Loucy (cell line): ENCODE results near the gene RNF145.

Experiments
- H2AFZ ChIP-seq: fragments of 200-600 bp; sonication (generic); 2 replicates; pipeline ENCODE4 v1.6.0; 2016; ENCODE audit warnings: antibody characterized with exemption, mild to moderate bottlenecking, low read length, moderate library complexity
- H3F3A ChIP-seq: fragments of 200-600 bp; 2 replicates; pipeline ENCODE4 v1.6.0; 2016; ENCODE audit warnings: antibody characterized with exemption, low read depth, mild to moderate bottlenecking
- H3K27me3 ChIP-seq: fragments of 200-600 bp; sonication (generic); 2 replicates; pipeline ENCODE4 v1.6.1; 2014; ENCODE audit warnings: low read length, mild to moderate bottlenecking; ENCODE audit not compliant: insufficient read depth, poor library complexity, severe bottlenecking
- H3K36me3 ChIP-seq: fragments of 200-600 bp; sonication (generic); 2 replicates; pipeline ENCODE4 v1.6.1; 2016; ENCODE audit warnings: low read length; ENCODE audit not compliant: insufficient read depth
- H3K4me1 ChIP-seq: fragments of 200-600 bp; sonication (generic); 2 replicates; pipeline ENCODE4 v1.5.1; 2014; ENCODE audit warnings: low read length, mild to moderate bottlenecking; ENCODE audit not compliant: insufficient read depth, poor library complexity, severe bottlenecking
- H3K4me2 ChIP-seq: fragments of 200-600 bp; sonication (generic); 2 replicates; pipeline ENCODE4 v1.6.0; 2014; ENCODE audit warnings: antibody characterized with exemption, low read length, low read depth, mild to moderate bottlenecking; ENCODE audit not compliant: poor library complexity, severe bottlenecking
- H3K4me3 ChIP-seq: fragments of 200-600 bp; sonication (generic); 2 replicates; pipeline ENCODE4 v1.5.1; 2014; ENCODE audit warnings: low read length, mild to moderate bottlenecking, mixed read lengths; ENCODE audit not compliant: poor library complexity, severe bottlenecking
- H3K79me2 ChIP-seq: fragments of 200-600 bp; sonication (generic); 2 replicates; pipeline ENCODE4 v1.6.1; 2014; ENCODE audit warnings: low read length; ENCODE audit not compliant: insufficient read depth
- H3K9ac ChIP-seq: fragments of 200-600 bp; sonication (generic); 2 replicates; pipeline ENCODE4 v1.6.0; 2014; ENCODE audit warnings: mild to moderate bottlenecking, low read depth, low read length, moderate library complexity; ENCODE audit not compliant: poor library complexity, severe bottlenecking
- H3K9me2 ChIP-seq: fragments of 200-600 bp; sonication (generic); replicated peaks from 2 replicates; pipeline ENCODE4 v1.6.1; 2016; ENCODE audit warnings: low read depth, low read length, mixed read lengths
- H3K9me3 ChIP-seq: fragments of 200-600 bp; sonication (generic); 2 replicates; pipeline ENCODE4 v1.6.1; 2014; ENCODE audit warnings: mild to moderate bottlenecking, antibody characterized with exemption, low read length, low read depth; ENCODE audit not compliant: insufficient read depth
- H4K20me1 ChIP-seq: fragments of 200-600 bp; sonication (generic); 2 replicates; pipeline ENCODE4 v1.6.0; 2014; ENCODE audit warnings: antibody characterized with exemption, low read length, mild to moderate bottlenecking; ENCODE audit not compliant: insufficient read depth, poor library complexity, severe bottlenecking
- EZH2phosphoT487 ChIP-seq: fragments of 200-600 bp; IDR thresholded peaks from 2 replicates; pipeline ENCODE4 v1.6.1; 2018; ENCODE audit warnings: antibody characterized with exemption, mild to moderate bottlenecking, moderate library complexity, borderline replicate concordance
- TF ChIP-seq, protein P1 (sequence below): fragments of 200-600 bp; sonication (generic); conservative IDR thresholded peaks from 2 replicates; pipeline ENCODE4 v1.5.1; 2014; ENCODE audit warnings: mild to moderate bottlenecking, antibody characterized with exemption, low read length

RNF145 gene

GRCh38 chr5:159166416-159166815 is 42.9 kb downstream of the RNF145 start:
- H3K9me2 ChIP-seq: no peaks in the 10 kb centered on the region
- no peak overlapping the region for H3K4me2 ChIP-seq
- TF ChIP-seq EZH2phosphoT487: no peak
- TF ChIP-seq, protein P1, sequence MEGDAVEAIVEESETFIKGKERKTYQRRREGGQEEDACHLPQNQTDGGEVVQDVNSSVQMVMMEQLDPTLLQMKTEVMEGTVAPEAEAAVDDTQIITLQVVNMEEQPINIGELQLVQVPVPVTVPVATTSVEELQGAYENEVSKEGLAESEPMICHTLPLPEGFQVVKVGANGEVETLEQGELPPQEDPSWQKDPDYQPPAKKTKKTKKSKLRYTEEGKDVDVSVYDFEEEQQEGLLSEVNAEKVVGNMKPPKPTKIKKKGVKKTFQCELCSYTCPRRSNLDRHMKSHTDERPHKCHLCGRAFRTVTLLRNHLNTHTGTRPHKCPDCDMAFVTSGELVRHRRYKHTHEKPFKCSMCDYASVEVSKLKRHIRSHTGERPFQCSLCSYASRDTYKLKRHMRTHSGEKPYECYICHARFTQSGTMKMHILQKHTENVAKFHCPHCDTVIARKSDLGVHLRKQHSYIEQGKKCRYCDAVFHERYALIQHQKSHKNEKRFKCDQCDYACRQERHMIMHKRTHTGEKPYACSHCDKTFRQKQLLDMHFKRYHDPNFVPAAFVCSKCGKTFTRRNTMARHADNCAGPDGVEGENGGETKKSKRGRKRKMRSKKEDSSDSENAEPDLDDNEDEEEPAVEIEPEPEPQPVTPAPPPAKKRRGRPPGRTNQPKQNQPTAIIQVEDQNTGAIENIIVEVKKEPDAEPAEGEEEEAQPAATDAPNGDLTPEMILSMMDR: no peak
- H4K20me1 ChIP-seq: no peaks in the 10 kb centered on the region
- H3K27me3 ChIP-seq: no peaks in the 10 kb centered on the region
- no peaks in the 10 kb centered on the region for H3K9me3 ChIP-seq
- no peak overlapping the region for H3K4me3 ChIP-seq
- H3K9ac ChIP-seq: no peak overlapping the region
- no peaks in the 10 kb centered on the region for H3K4me1 ChIP-seq
- no peaks in the 10 kb centered on the region for H3F3A ChIP-seq
- H2AFZ ChIP-seq: no peak overlapping the region
- H3K36me3 ChIP-seq: peaks cover 1% of the 10 kb centered on the region; the same call in 1 of the 2 replicates
- no peaks in the 10 kb centered on the region for H3K79me2 ChIP-seq

DNA sequence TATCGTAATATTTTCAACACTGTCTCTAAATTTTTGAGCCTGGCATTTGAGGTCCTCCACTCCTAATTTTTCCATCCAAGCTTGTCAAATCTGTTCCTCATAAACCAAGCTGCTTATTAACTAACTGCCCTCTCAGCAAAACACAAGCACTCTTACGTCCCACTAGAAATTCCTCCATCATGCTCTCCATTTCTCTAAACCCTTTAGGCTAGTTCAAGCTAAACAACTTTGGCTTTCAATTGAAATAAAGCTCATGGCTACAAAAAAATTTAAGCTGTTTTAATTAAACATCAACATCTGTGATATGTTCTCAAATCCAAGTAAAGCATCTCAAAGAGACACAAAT is 45.7 kb downstream of the RNF145 start:
- H4K20me1 ChIP-seq: peaks cover 3% of the 10 kb centered on the region
- no peaks in the 10 kb centered on the region for H3K9me2 ChIP-seq
- no peaks in the 10 kb centered on the region for H3F3A ChIP-seq
- TF ChIP-seq, protein P1: no peak
- TF ChIP-seq EZH2phosphoT487: no peak
- no peak overlapping the region for H3K4me3 ChIP-seq
- H2AFZ ChIP-seq: no peak overlapping the region
- H3K27me3 ChIP-seq: no peaks in the 10 kb centered on the region
- peaks cover 22% of the 10 kb centered on the region; the same call in 1 of the 2 replicates for H3K36me3 ChIP-seq
- no peak overlapping the region for H3K4me2 ChIP-seq
- no peaks in the 10 kb centered on the region for H3K4me1 ChIP-seq
- H3K9ac ChIP-seq: no peak overlapping the region
- no peaks in the 10 kb centered on the region for H3K9me3 ChIP-seq
- H3K79me2 ChIP-seq: no peaks in the 10 kb centered on the region

DNA sequence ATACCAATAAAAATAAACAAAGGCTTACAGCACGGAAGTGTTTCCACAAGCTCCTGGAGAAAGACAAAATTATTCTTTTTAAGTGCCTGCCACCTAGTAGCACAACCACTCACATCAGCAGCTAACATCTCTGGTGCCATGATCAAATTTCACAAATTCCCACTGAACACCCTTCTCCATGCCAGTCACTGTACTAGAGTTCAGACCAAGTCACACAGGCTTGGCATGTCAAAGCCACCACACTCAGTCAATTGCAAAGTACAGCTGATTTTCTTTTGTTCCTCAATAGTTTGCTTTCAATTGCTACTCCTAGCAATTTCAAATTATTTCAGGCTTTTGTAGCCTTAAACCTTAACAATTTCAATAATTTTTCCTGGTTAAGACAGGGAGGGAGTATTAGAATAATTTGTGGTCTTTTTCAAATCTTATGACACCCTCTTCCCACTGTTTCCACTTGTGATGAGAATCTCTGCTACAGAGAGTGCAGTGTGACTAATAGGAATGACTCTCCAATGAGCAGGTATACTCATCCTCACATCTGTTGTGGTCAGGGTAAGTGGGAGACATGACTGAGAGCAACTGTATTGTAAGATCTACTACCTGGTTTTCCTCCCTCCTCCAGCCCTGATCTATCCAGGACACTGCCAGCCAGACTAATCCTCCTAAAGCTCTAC is 46.2 kb downstream of the RNF145 start:
- Histone ChIP-seq H3K4me2 (no peak overlapping the region), H3K36me3 (peaks cover 27% of the 10 kb centered on the region; the same call in 1 of the 2 replicates), H4K20me1 (peaks cover 3% of the 10 kb centered on the region), H2AFZ (no peak overlapping the region), H3K9ac (no peak overlapping the region), H3K9me3 (no peaks in the 10 kb centered on the region), H3K27me3 (no peaks in the 10 kb centered on the region), H3K4me3 (no peak overlapping the region), H3K4me1 (no peaks in the 10 kb centered on the region), H3F3A (no peaks in the 10 kb centered on the region), H3K79me2 (no peaks in the 10 kb centered on the region), H3K9me2 (no peaks in the 10 kb centered on the region)
- TF ChIP-seq EZH2phosphoT487: no peak
- TF ChIP-seq, protein P1: no peak
